ENCODE measurements around the gene SPON1.

DNA sequence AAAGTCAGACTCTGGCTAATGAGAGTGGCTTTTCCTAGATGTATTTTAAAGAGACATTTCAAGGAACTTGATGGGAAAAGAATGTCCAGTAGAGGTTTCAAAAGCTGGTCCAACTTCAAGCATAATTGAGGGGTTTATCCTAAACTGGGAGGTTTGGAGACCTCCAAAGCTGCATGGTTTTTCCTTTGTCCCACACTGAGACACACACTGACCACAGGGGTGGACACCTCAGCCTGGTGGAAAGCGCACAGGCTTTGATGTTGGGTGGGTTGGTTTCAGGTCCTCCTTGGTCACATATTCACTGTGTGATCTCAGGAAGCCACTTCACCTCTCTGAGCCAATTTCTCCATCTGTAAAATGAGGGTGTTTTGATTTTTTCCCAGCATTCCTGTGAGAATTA, 4.0 kb downstream of the SPON1 start:
- TF ChIP-seq, protein P1, sequence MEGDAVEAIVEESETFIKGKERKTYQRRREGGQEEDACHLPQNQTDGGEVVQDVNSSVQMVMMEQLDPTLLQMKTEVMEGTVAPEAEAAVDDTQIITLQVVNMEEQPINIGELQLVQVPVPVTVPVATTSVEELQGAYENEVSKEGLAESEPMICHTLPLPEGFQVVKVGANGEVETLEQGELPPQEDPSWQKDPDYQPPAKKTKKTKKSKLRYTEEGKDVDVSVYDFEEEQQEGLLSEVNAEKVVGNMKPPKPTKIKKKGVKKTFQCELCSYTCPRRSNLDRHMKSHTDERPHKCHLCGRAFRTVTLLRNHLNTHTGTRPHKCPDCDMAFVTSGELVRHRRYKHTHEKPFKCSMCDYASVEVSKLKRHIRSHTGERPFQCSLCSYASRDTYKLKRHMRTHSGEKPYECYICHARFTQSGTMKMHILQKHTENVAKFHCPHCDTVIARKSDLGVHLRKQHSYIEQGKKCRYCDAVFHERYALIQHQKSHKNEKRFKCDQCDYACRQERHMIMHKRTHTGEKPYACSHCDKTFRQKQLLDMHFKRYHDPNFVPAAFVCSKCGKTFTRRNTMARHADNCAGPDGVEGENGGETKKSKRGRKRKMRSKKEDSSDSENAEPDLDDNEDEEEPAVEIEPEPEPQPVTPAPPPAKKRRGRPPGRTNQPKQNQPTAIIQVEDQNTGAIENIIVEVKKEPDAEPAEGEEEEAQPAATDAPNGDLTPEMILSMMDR (IDR thresholded peaks at IDR 0.05), result no peak
- no peak for TF ChIP-seq POLR2AphosphoS5 (IDR thresholded peaks at IDR 0.05; ENCODE audit: low read depth, low read length)
- TF ChIP-seq, protein P2, sequence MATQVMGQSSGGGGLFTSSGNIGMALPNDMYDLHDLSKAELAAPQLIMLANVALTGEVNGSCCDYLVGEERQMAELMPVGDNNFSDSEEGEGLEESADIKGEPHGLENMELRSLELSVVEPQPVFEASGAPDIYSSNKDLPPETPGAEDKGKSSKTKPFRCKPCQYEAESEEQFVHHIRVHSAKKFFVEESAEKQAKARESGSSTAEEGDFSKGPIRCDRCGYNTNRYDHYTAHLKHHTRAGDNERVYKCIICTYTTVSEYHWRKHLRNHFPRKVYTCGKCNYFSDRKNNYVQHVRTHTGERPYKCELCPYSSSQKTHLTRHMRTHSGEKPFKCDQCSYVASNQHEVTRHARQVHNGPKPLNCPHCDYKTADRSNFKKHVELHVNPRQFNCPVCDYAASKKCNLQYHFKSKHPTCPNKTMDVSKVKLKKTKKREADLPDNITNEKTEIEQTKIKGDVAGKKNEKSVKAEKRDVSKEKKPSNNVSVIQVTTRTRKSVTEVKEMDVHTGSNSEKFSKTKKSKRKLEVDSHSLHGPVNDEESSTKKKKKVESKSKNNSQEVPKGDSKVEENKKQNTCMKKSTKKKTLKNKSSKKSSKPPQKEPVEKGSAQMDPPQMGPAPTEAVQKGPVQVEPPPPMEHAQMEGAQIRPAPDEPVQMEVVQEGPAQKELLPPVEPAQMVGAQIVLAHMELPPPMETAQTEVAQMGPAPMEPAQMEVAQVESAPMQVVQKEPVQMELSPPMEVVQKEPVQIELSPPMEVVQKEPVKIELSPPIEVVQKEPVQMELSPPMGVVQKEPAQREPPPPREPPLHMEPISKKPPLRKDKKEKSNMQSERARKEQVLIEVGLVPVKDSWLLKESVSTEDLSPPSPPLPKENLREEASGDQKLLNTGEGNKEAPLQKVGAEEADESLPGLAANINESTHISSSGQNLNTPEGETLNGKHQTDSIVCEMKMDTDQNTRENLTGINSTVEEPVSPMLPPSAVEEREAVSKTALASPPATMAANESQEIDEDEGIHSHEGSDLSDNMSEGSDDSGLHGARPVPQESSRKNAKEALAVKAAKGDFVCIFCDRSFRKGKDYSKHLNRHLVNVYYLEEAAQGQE (IDR thresholded peaks at IDR 0.05; ENCODE audit: insufficient read depth in 1 of 2, low read depth in 2 of 2, low read length in 1 of 2), result no peak
- no peak for TF ChIP-seq TCF7L2 (IDR thresholded peaks at IDR 0.05; ENCODE audit: low read depth, low read length)
- TF ChIP-seq SIN3A (IDR thresholded peaks at IDR 0.05; ENCODE audit: borderline replicate concordance, insufficient read depth, low read depth, low read length), result no peak
